CD4-positive, alpha-beta memory T cell (primary cell): ENCODE measurements around the gene CDKAL1. TPM values are rescaled to one million over a fixed set of nuclear protein-coding genes. Genes with fewer than 3 reads are reported as not detected.
A peak's percentile ranks its signal among the peaks of the same experiment; 100 is the strongest.

ENCODE experiments used
- CTCF ChIA-PET: fragments of 350-600 bp; sonication (Branson Sonifier 250); formaldehyde crosslinking; loops from one replicate; lab custom pipeline; 2021; ENCODE audit warnings: inconsistent platforms; ENCODE audit not compliant: partially characterized antibody; lab: Charles Lee
- POLR2A ChIA-PET: fragments of 350-600 bp; sonication (Branson Sonifier 250); formaldehyde crosslinking; loops from one replicate; lab custom pipeline; 2021; ENCODE audit not compliant: partially characterized antibody; lab: Charles Lee
- DNase-seq, 5 donors: peaks; one replicate each; pipeline versions ENCODE4 v3.0.0 to v3.0.0-alpha.2; 2020 to 2022; ENCODE audit warnings: mixed read lengths in 1 of 5
- H3K27ac ChIP-seq: one replicate; pipeline ENCODE4 v1.7.0; 2013; ENCODE audit warnings: low read depth, low read length
- H3K27me3 ChIP-seq: 2 replicates; pipeline ENCODE4 v1.7.0; 2013; ENCODE audit warnings: mild to moderate bottlenecking, low read length, moderate library complexity; ENCODE audit not compliant: insufficient read depth
- H3K36me3 ChIP-seq: 2 replicates; pipeline ENCODE4 v1.7.0; 2013; ENCODE audit warnings: mild to moderate bottlenecking, low read length, moderate library complexity; ENCODE audit not compliant: insufficient read depth
- H3K4me1 ChIP-seq: 2 replicates; pipeline ENCODE4 v1.7.0; 2013; ENCODE audit warnings: mild to moderate bottlenecking, low read length, moderate library complexity; ENCODE audit not compliant: insufficient read depth
- H3K4me3 ChIP-seq, 2 donors: one replicate each; pipeline ENCODE4 v1.7.0; 2013; ENCODE audit warnings: low read length in 2 of 2, mild to moderate bottlenecking in 1 of 2
- H3K9me3 ChIP-seq, 2 donors: one replicate each; pipeline ENCODE4 v1.7.0; 2013; ENCODE audit warnings: low read length in 2 of 2, control low read depth in 1 of 2; ENCODE audit not compliant: control insufficient read depth in 1 of 2
- H3K27ac Mint-ChIP-seq, 7 donors: one replicate each; pipeline ENCODE4 v1.8.0; 2020 to 2021; ENCODE audit warnings: mixed read lengths in 7 of 7, mild to moderate bottlenecking in 6 of 7, inconsistent platforms in 3 of 7, moderate library complexity in 3 of 7
- H3K27me3 Mint-ChIP-seq, 2 donors: one replicate each; pipeline ENCODE4 v1.8.0; 2020 to 2021; ENCODE audit warnings: mixed read lengths in 2 of 2
- H3K36me3 Mint-ChIP-seq, 2 donors: one replicate each; pipeline ENCODE4 v1.8.0; 2020 to 2021; ENCODE audit warnings: mixed read lengths in 2 of 2, inconsistent platforms in 1 of 2, mild to moderate bottlenecking in 1 of 2
- H3K4me1 Mint-ChIP-seq, 4 donors: one replicate each; pipeline ENCODE4 v1.8.0; 2020 to 2021; ENCODE audit warnings: mixed read lengths in 4 of 4, mild to moderate bottlenecking in 1 of 4
- H3K4me3 Mint-ChIP-seq, 8 donors: one replicate each; pipeline ENCODE4 v1.8.0; 2020 to 2021; ENCODE audit warnings: mixed read lengths in 8 of 8, mild to moderate bottlenecking in 7 of 8, moderate library complexity in 6 of 8, inconsistent platforms in 3 of 8
- H3K9me3 Mint-ChIP-seq, 8 donors: one replicate each; pipeline ENCODE4 v1.8.0; 2020 to 2021; ENCODE audit warnings: mixed read lengths in 8 of 8, mild to moderate bottlenecking in 5 of 8, inconsistent platforms in 3 of 8, moderate library complexity in 1 of 8
- intact Hi-C: fragments of 100-400 bp; cut with micrococcal nuclease; formaldehyde crosslinking; loops from one replicate; pipeline ENCODE4 v1.15.1; 2023
- polyA plus RNA-seq, 2 donors: library from polyadenylated mRNA; unstranded; fragments of 300-500 nt; fragmentation: Illumina TruSeq; gene quantifications; one replicate each; pipeline ENCODE4 v1.2.3, GENCODE V29; 2021
- total RNA-seq, 2 experiments: library from RNA; stranded (reverse); gene quantifications; one replicate each; pipeline ENCODE4 v1.2.3, GENCODE V29; 2021

CDKAL1 gene
- total and polyA plus RNA-seq, 4 experiments from 2014 or later, result 22.3 to 41.8 (median 26.8) TPM

DNA sequence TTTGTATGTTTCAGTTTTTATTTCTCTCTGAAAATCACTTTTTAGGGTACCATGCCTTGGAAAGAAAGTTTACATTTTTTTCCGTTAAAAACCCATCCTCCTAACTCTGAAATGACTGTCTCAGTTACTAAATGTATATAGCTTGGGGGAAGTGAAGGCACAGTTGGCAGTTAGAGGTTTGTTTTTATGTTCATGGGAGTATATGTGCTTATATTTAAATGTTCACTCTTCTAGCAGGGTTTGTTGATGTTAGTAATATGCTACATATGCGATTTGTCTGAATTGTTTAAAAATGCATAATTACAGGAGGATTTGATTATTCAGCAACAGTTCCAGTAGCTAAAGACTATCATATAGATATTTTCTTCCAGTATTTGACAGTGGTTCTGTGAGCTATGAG, 31.1 kb downstream of the CDKAL1 start:
- ChIA-PET POLR2A (no interaction called here), CTCF (interaction anchor here (0.6 to 5.7 kb wide), 4 partner anchors 9 to 1369 kb away, joined by 3 to 124 read pairs (median 3); partner anchors contain the start of gene SOX4)
- no peaks in the 10 kb centered on the region for H3K36me3 ChIP-seq
- H3K4me3 ChIP-seq, result no peak overlapping the region
- intact Hi-C loops, result no loop called here
- no peaks in the 10 kb centered on the region for H3K9me3 ChIP-seq
- H3K4me3 Mint-ChIP-seq, result no peak overlapping the region
- H3K4me1 ChIP-seq, result peaks cover 5% of the 10 kb centered on the region
- H3K27me3 Mint-ChIP-seq, result no peaks in the 10 kb centered on the region
- no peaks in the 10 kb centered on the region for H3K9me3 Mint-ChIP-seq
- H3K27ac ChIP-seq, result no peak overlapping the region
- peaks cover 5 to 10% (median 7%) of the 10 kb centered on the region in 4 donors for H3K4me1 Mint-ChIP-seq
- H3K27ac Mint-ChIP-seq, result no peak overlapping the region
- no peaks in the 10 kb centered on the region for H3K27me3 ChIP-seq
- DNase-seq, result no peak
- H3K36me3 Mint-ChIP-seq, result peaks cover 12% of the 10 kb centered on the region in 2 donors

DNA sequence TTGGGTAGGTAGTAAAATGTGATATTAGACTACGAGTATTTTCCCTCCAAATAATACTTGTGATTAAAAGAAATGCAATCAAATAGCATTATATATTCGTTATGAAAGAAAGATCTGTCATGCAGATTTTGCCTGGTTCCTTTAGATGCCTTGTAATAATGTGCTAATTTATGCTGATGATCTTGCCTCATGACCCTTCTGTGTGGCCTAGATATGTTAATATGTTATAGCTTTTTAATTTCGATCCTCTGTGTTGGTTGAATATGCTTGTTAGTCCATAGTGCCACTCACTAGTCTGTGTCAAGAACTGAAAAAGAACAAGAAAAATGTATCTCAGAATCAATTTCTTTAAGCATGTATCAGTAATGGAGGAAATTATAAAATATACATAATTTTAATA, 31.9 kb downstream of the CDKAL1 start:
- H3K27me3 ChIP-seq, result no peaks in the 10 kb centered on the region
- H3K9me3 ChIP-seq, result no peaks in the 10 kb centered on the region
- no peaks in the 10 kb centered on the region for H3K36me3 ChIP-seq
- DNase-seq, result no peak
- no peaks in the 10 kb centered on the region for H3K27me3 Mint-ChIP-seq
- peaks cover 5% of the 10 kb centered on the region for H3K4me1 ChIP-seq
- H3K9me3 Mint-ChIP-seq, result no peaks in the 10 kb centered on the region
- H3K4me3 Mint-ChIP-seq, result no peak overlapping the region
- H3K36me3 Mint-ChIP-seq, result peaks cover 12% of the 10 kb centered on the region in 2 donors
- peaks cover 5 to 11% (median 7%) of the 10 kb centered on the region in 4 donors for H3K4me1 Mint-ChIP-seq
- POLR2A ChIA-PET, result interaction anchor here (0.5 kb wide), 1 partner anchor 1026 kb away, joined by 3 read pairs; no protein-coding TSS in a partner anchor
- no peak overlapping the region for H3K4me3 ChIP-seq
- CTCF ChIA-PET, result interaction anchor here (5.7 kb wide), 1 partner anchor 1024 kb away, joined by 124 read pairs; the partner anchor contains the start of gene SOX4
- intact Hi-C loops, result no loop called here
- H3K27ac Mint-ChIP-seq, result no peak overlapping the region
- H3K27ac ChIP-seq, result no peak overlapping the region

DNA sequence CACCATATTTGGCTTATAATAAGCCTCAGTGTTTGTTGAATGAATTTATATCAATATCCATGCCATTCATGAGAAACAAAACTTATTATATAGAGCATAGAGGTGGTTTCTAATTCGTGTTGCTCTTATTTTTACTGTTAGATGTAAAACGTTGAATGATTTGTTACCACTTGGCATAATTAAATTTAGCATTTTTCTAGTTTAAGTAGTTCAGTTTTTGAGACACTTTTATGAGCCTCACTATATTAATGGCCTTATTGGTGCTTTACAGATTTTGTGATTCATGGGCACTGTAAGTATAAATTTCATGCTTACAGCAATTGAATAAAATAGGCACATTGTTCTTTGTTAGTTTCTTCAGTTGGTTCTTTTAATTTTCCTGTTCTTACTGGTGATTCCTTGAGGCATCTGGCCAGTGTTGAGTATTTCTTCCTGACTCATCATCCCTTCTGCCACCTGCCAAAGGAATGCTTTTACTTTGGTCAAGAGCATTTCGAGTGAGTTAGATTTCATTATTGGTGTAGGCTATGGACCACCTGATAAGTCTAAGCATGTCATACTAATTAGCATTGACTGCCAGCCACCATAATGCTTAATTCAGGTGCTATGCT, 34.8 kb downstream of the CDKAL1 start:
- Histone ChIP-seq H3K4me1 (peaks cover 5% of the 10 kb centered on the region), H3K4me3 (no peak overlapping the region), H3K27ac (no peak overlapping the region), H3K9me3 (no peaks in the 10 kb centered on the region), H3K27me3 (no peaks in the 10 kb centered on the region), H3K36me3 (no peaks in the 10 kb centered on the region)
- H3K36me3 Mint-ChIP-seq, result peaks cover 11 to 12% of the 10 kb centered on the region in 2 donors
- H3K4me1 Mint-ChIP-seq, result peaks cover 9 to 13% (median 11%) of the 10 kb centered on the region in 4 donors
- ChIA-PET POLR2A (no interaction called here), CTCF (interaction anchor here (1.4 kb wide), 1 partner anchor 1020 kb away, joined by 6 read pairs; no protein-coding TSS in a partner anchor)
- intact Hi-C loops, result no loop called here
- H3K4me3 Mint-ChIP-seq, result no peak overlapping the region
- no peak overlapping the region for H3K27ac Mint-ChIP-seq
- DNase-seq, result no peak
- H3K27me3 Mint-ChIP-seq, result no peaks in the 10 kb centered on the region
- H3K9me3 Mint-ChIP-seq, result no peaks in the 10 kb centered on the region

DNA sequence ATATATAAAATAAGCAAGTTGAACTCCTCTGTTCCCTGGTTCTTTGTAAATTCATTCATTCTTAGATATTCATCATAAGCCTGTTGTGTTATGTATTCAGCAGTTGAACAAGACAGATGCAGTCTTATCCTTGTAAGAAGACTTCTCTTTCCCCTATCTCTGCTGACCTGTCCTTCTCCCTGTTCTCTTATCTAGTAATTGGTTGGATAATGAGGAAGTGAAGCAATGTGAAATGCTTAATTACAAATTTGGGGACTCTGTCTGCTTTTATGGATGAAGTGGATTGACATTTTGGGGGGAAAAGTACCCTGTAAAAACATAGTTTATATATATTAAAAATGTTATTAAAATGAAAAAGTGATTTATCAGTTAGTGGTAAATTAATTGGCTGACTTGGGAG, 37.0 kb downstream of the CDKAL1 start:
- H3K4me3 ChIP-seq, result no peak overlapping the region
- H3K4me1 ChIP-seq, result no peaks in the 10 kb centered on the region
- no peak overlapping the region for H3K27ac ChIP-seq
- Mint-ChIP-seq H3K4me1 (peaks cover 6 to 13% (median 8%) of the 10 kb centered on the region in 4 donors), H3K4me3 (no peak overlapping the region), H3K9me3 (no peaks in the 10 kb centered on the region), H3K27ac (peak overlapping the region in 2 of 7 donors; percentile 1 to 61), H3K27me3 (no peaks in the 10 kb centered on the region), H3K36me3 (peaks cover 12 to 19% of the 10 kb centered on the region in 2 donors)
- H3K27me3 ChIP-seq, result no peaks in the 10 kb centered on the region
- DNase-seq, result no peak
- H3K36me3 ChIP-seq, result no peaks in the 10 kb centered on the region
- CTCF ChIA-PET, result no interaction called here
- H3K9me3 ChIP-seq, result no peaks in the 10 kb centered on the region
- POLR2A ChIA-PET, result no interaction called here
- intact Hi-C loops, result no loop called here

DNA sequence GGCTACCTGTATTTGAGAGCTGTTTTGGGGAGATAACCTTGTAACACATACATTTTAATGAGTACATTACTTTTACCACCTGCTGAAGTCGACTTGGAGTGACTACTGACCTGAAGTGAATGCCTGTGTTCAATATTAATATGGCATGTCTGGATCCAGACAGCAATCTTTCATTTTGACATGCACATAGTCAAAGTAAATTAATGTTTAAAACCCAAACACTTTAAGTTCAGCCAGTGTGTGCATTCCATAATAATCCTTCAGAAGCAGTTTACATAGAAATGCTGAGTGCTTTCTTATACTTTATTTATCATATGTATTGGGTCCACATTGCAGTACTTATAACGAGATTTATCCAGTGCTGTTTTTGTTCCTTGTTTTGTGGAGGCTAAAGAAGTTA, 38.0 kb downstream of the CDKAL1 start:
- Histone ChIP-seq H3K9me3 (no peaks in the 10 kb centered on the region), H3K4me3 (no peak overlapping the region), H3K4me1 (no peaks in the 10 kb centered on the region), H3K36me3 (peaks cover 4% of the 10 kb centered on the region), H3K27me3 (no peaks in the 10 kb centered on the region), H3K27ac (no peak overlapping the region)
- intact Hi-C loops, result no loop called here
- ChIA-PET POLR2A (no interaction called here), CTCF (interaction anchor here (1.8 kb wide), 1 partner anchor 1016 kb away, joined by 5 read pairs; no protein-coding TSS in a partner anchor)
- no peak for DNase-seq
- Mint-ChIP-seq H3K4me1 (peaks cover 6 to 13% (median 9%) of the 10 kb centered on the region in 4 donors), H3K36me3 (peaks cover 16 to 25% of the 10 kb centered on the region in 2 donors), H3K9me3 (no peaks in the 10 kb centered on the region), H3K27ac (no peak overlapping the region), H3K27me3 (no peaks in the 10 kb centered on the region), H3K4me3 (no peak overlapping the region)

DNA sequence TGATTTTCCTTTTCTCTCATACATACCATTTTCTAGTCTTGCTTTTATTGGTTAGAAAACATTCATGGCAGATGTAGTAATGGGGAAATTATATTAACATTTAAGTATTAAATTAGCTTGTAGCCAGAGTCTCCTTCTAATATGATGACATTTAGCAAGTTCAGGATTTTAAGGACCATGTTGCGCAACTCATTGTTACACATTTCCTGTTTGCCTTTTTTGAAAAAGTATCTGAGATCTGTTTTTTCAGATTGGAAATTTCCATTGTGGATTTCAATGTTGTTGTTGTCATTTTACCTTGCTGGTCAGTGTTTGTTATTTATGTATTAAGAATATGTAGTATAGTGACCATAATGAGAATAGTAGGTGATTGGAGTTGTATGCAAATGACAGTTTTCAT, 38.7 kb downstream of the CDKAL1 start:
- H3K9me3 ChIP-seq, result no peaks in the 10 kb centered on the region
- POLR2A ChIA-PET, result no interaction called here
- Mint-ChIP-seq H3K9me3 (no peaks in the 10 kb centered on the region), H3K27ac (no peak overlapping the region), H3K36me3 (peaks cover 16 to 29% of the 10 kb centered on the region in 2 donors), H3K4me1 (peaks cover 6 to 13% (median 9%) of the 10 kb centered on the region in 4 donors), H3K4me3 (no peak overlapping the region), H3K27me3 (no peaks in the 10 kb centered on the region)
- CTCF ChIA-PET, result interaction anchor here (1.6 to 1.8 kb wide), 2 partner anchors 9 to 1015 kb away, joined by 5 to 8 read pairs; no protein-coding TSS in a partner anchor
- H3K36me3 ChIP-seq, result peaks cover 6% of the 10 kb centered on the region
- DNase-seq, result no peak
- no peaks in the 10 kb centered on the region for H3K27me3 ChIP-seq
- H3K4me3 ChIP-seq, result no peak overlapping the region
- intact Hi-C loops, result no loop called here
- H3K4me1 ChIP-seq, result no peaks in the 10 kb centered on the region
- no peak overlapping the region for H3K27ac ChIP-seq

DNA sequence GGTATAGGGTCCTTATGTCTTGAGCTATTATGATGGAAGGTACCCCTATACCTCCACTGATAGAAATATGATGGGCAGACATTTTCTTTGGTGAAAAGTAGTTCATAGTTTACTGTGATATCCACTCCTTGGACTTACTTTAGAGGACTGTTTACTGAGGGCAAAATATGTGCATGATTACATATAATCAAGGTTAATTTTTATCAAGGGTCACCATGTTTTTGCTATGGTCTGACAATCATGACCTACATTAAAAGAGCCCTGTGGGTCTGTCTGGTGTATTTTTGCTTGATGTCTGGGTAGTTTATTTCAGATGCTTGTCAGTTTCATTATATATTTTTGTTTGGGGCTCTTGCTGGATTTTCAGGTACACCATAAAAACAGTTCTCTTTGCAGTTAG, 40.1 kb downstream of the CDKAL1 start:
- ChIA-PET POLR2A (no interaction called here), CTCF (interaction anchor here (1.6 kb wide), 1 partner anchor 11 kb away, joined by 8 read pairs; no protein-coding TSS in a partner anchor)
- no peaks in the 10 kb centered on the region for H3K4me1 ChIP-seq
- H3K4me1 Mint-ChIP-seq, result peaks cover 6 to 14% (median 9%) of the 10 kb centered on the region in 4 donors
- no peaks in the 10 kb centered on the region for H3K27me3 ChIP-seq
- peaks cover 18 to 37% of the 10 kb centered on the region in 2 donors for H3K36me3 Mint-ChIP-seq
- H3K27ac Mint-ChIP-seq, result peak overlapping the region in 3 of 7 donors; percentile 24 to 42 (median 37)
- H3K27ac ChIP-seq, result no peak overlapping the region
- H3K9me3 ChIP-seq, result no peaks in the 10 kb centered on the region
- no peak overlapping the region for H3K4me3 Mint-ChIP-seq
- H3K4me3 ChIP-seq, result no peak overlapping the region
- H3K27me3 Mint-ChIP-seq, result no peaks in the 10 kb centered on the region
- H3K9me3 Mint-ChIP-seq, result no peaks in the 10 kb centered on the region
- H3K36me3 ChIP-seq, result peaks cover 6% of the 10 kb centered on the region
- no peak for DNase-seq
- intact Hi-C loops, result no loop called here
